HG02678 (cell line): ENCODE results near the gene CEACAM20.
"Not testable (repeated sequence)": the region's sequence is repeated elsewhere in the genome, so short reads cannot be mapped to it uniquely, and the experiment has no call there.

Experiments
- ATAC-seq: cut with Tn5 transposase; IDR thresholded peaks from one replicate; pipeline ENCODE4 v1.9.1; 2021; ENCODE audit warnings: mild to moderate bottlenecking, moderate library complexity; ENCODE audit not compliant: unreplicated experiment

Gene CEACAM20

GRCh38 chr19:44498988-44499387 lies 30.5 kb downstream of the CEACAM20 start:
- no peak for ATAC-seq

- ATAC-seq: no peak
Observed at GRCh38 chr19:44496711-44497110, 32.8 kb downstream of the CEACAM20 start.

GRCh38 chr19:44476559-44477408 lies 52.7 kb downstream of the CEACAM20 start:
- no peak for ATAC-seq

GRCh38 chr19:44468730-44469129 lies 60.7 kb downstream of the CEACAM20 start:
- ATAC-seq: not testable (repeated sequence)

GRCh38 chr19:44462600-44463286 lies 66.7 kb downstream of the CEACAM20 start:
- ATAC-seq: not testable (repeated sequence)
